ENCODE data around the gene DRC1.
"Not testable (repeated sequence)": the region's sequence is repeated elsewhere in the genome, so short reads cannot be mapped to it uniquely, and the experiment has no call there.

Gene DRC1

DNA sequence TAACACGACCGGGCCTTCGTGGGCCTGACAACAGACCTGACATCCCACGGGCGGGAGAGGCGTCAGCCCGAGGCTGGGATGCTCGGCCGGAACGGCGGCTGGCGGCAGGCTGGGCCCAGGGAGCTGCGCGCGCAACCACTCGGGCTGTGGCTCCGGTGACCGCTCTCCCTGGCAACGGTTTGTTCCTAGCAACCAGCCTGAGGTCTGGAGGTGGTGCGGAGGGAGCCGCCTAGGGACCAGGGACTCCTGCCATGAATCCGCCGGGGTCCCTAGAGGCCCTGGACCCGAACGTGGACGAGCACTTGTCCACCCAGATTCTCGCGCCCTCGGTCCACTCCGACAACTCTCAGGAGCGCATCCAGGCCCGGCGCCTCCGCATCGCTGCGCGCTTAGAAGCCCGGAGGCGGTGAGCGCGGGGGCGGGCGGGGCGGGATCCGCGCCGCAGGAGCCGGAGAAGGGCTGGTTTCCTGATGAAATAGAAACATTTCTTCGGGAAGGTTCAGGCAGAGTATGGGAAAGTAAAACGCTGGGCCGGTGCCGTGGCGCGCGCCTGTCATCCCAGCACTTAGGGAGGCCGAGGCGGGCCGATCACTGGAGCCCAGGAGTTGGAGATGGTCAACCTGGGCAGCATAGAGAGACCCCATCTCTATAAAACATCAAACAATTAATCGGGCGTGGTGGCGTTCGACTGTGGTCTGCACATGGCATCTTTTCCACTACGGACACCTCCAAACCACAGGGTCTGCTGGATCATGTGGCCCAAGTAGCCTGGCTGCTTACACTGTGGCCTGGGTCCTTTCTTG, at the start of gene DRC1:
Gene DRC1, plus strand, starts transcription at position 182 of the 803 bp plus-strand sequence. Its CDS starts 70 bp downstream, at position 252.
- DNase-seq (ENCODE audit: low spot score): no peak

- no peak for DNase-seq (ENCODE audit: low spot score)
Observed at GRCh38 chr2:26352892-26353291, 48.8 kb upstream of the DRC1 start.

DNA sequence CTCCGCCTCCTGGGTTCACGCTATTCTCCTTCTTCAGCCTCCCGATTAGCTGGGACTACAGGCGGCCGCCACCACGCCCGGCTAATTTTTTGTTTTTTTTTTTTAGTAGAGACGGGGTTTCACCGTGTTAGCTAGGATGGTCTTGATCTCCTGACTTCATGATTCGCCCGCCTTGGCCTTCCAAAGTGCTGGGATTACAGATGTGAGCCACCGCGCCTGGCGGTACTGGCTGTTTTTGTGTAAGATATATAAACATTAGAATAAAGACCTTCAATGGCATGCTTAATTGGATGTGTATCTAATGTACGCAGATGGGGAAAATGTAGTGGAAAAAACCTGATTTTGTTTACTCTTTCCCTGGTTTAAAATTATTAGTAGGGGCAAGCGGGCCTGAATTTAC, 47.3 kb upstream of the DRC1 start:
- not testable (repeated sequence) for DNase-seq (ENCODE audit: low spot score)

- DNase-seq (ENCODE audit: low spot score): no peak
Observed at GRCh38 chr2:26355038-26355995, 46.4 kb upstream of the DRC1 start.

GRCh38 chr2:26356111-26356510, 45.6 kb upstream of the DRC1 start:
- no peak for DNase-seq (ENCODE audit: low spot score)

DNA sequence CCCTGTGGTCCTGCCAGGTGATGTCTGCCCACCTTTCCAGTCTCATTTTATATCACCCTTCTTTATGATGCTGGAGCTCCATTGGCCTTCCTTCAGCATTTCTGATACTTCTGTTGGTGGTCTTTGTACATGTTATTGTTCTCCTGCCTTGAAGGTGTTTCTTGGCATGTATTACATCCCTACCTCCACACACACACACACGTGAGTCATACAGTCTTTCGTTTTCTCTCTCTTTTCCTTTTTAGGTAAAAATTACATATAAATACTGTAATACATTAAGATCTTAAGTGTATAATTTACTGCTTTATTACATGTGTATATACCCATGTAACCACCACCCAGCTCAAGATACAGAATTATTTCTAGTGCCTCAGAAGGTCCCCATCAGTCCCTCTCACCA, 44.9 kb upstream of the DRC1 start:
- DNase-seq (ENCODE audit: low spot score): no peak

DNA sequence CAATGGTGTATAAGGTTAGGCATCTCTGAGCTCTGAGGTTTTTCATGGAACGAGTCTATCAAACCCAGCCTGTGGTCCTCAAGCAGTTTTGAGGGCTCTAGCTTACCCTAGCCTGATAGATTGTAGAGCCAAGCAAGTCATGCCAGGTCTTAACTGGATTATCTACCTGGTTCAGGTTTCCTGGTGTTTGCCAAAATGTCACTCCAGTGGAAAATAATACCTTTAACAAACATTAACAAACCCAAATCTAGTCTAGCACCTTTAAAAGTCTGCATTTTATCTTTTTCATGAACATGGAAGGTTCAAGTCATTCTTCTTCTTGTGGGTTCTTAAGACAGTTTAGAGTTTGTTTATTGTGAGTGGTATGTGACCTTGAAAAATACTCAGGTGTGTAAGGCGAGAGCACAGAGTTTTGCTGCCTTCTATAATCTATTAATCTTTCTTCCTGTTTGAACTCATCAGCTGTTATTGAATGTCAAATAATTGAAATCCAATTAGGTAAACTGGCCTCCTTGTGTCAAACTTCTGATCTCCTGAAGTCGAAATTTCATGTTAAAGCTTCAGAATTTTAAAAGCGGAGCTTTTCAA, 41.7 kb upstream of the DRC1 start:
- no peak for DNase-seq (ENCODE audit: low spot score)

DNA sequence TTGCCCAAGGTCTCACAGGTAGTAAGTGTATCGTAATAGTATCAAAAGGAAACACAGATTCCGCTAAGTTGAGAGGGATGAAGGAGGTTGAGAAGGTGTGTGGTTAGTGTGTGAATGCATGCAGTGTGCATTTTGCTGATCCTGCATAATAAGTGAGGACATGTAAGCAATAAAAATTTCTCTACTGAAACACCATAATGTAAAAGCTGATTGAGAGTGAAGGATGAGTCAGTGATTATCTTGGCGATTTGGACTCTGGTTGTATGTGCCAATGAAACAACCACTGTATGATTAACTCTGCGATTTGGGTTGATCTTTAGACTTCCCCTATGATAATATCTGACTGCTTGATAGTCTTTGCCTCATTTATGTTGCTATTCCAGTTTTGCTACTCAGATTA, 38.4 kb upstream of the DRC1 start:
- no peak for DNase-seq (ENCODE audit: low spot score)

DNA sequence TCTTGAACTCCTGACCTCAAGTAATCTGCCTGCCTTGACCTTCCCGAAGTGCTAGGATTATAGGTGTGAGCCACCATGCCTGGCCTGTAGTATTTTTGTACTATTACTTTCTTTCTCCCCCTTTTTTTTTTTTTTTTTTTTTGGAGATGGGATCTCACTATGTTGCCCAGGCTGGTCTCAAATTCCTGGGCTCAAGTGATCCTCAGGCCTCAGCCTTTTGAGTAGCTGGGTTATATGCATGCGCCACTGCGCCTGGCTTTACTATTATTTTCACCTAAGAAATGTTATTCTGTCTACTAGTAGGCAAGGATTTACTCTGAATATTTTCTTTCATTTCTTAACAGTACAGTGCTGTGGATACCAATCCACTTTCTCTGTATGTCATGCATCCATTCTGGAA, 37.8 kb upstream of the DRC1 start:
- no peak for DNase-seq (ENCODE audit: low spot score)

DNA sequence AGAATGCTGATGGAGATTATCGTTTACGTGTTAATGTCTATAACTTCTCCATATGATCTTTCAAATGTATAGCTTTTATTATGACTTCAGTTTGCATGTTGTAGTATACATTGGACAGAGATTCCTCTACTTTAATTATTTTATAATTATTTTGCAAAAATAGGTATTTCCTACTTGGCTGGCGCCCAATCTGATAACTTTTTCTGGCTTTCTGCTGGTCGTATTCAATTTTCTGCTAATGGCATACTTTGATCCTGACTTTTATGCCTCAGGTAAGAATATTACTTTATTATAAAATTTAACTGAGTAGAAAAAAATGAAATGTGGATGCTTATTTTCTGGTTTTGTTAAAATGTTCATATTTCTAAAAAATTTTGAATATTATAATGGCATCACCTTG, 37.1 kb upstream of the DRC1 start:
- DNase-seq (ENCODE audit: low spot score): no peak

DNA sequence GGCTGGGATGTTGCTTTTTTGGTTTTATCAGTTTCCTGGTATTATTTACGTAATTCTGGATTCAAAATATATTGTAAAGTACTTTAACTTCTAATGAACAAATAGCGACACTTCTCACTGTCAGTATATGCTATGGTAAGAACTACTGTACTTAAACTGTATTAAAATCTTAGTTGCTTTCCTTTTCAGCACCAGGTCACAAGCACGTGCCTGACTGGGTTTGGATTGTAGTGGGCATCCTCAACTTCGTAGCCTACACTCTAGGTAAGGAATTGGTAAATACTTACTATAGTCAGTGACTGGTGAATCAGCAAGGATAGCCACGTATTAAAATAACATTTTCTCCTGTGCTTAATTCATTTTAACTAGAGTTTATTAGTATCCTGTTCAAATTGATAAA, 34.8 kb upstream of the DRC1 start:
- DNase-seq (ENCODE audit: low spot score): no peak

DNA sequence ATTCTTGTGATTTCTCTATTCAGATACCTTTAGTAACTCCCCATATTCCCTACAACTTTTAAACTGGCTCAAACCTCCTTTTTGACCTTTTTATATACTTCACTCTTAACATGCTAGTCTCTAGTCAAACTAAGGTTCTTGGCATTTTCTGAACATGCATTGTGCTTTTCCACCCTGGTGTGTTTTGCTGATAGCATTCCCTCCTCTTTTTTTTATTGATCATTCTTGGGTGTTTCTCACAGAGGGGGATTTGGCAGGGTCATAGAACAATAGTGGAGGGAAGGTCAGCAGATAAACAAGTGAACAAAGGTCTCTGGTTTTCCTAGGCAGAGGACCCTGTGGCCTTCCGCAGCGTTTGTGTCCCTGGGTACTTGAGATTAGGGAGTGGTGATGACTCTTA, 32.1 kb upstream of the DRC1 start:
- not testable (repeated sequence) for DNase-seq (ENCODE audit: low spot score)

DNA sequence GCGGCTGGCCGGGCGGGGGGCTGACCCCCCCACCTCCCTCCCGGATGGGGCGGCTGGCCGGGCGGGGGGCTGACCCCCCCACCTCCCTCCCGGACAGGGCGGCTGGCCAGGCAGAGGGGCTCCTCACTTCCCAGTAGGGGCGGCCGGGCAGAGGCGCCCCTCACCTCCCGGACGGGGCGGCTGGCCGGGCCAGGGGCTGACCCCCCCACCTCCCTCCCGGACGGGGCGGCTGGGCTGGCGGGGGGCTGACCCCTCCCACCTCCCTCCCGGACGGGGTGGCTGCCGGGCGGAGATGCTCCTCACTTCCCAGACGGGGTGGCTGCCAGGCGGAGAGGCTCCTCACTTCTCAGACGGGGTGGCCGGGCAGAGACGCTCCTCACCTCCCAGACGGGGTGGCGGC, 30.8 kb upstream of the DRC1 start:
- DNase-seq (ENCODE audit: low spot score): not testable (repeated sequence)

GRCh38 chr2:26376799-26377198, 24.9 kb upstream of the DRC1 start:
- no peak for DNase-seq (ENCODE audit: low spot score)

DNA sequence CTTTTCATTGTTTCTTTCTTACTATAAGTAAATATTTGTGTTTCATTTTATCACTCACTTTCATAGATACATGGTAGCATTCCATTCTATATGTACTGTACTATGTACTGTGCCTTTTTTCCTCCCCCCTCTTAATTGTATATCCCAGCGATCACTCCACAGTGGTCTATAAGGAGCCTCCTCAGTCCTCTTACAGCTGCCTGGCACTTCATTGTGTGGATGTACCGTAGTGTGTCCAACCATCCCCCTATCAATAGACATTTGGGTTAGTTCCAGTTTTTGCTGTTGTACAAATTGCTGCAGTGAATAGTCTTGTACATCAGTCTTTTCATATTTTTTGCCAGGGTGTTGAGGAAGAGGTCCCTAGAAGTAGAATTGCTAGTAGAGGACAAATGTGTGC, 21.4 kb upstream of the DRC1 start:
- no peak for DNase-seq (ENCODE audit: low spot score)

GRCh38 chr2:26382564-26382963, 19.2 kb upstream of the DRC1 start:
- DNase-seq (ENCODE audit: low spot score): no peak

DNA sequence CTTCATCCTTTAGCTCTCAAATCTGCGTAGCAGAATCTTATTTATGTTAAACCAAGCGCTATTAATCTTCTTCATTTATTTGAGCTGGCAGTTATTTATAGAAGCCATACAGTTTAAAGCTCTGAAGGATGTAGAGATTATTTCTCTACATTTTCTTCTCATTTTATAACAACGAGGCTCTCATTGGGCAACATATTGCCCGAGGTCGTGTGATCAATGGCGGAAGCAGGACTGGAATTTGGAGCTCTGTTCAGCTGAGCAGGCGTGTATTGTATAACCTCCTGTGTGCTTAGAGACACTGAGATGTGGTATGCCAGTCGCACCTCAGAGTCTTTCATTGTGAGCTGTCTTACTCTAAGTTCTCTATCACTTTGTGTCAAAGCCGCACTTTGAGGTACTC, 17.5 kb upstream of the DRC1 start:
- DNase-seq (ENCODE audit: low spot score): no peak

DNA sequence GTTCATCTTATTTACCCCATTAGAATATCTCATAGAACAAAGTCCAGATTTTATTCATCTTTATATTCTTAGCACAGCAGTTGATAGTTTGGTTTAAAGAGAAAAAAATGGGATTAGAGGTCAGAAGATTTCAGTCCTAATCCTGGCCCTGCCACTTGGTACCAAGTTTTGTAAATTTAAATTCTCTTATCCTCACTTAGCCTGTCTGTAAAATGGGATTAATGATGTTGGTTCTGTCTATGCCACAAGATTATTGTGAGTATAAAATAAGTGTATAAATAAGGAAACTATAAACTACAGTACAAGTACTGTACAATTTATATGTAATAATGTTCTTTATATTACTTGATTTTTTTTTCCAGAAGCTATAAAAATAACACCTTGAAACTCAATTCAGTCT, 17.1 kb upstream of the DRC1 start:
- no peak for DNase-seq (ENCODE audit: low spot score)

GRCh38 chr2:26387189-26387588, 14.5 kb upstream of the DRC1 start:
- no peak for DNase-seq (ENCODE audit: low spot score)

- no peak for DNase-seq (ENCODE audit: low spot score)
Observed at GRCh38 chr2:26394694-26395093, 7.0 kb upstream of the DRC1 start.

GRCh38 chr2:26395394-26395793, 6.3 kb upstream of the DRC1 start:
- no peak for DNase-seq (ENCODE audit: low spot score)

DNA sequence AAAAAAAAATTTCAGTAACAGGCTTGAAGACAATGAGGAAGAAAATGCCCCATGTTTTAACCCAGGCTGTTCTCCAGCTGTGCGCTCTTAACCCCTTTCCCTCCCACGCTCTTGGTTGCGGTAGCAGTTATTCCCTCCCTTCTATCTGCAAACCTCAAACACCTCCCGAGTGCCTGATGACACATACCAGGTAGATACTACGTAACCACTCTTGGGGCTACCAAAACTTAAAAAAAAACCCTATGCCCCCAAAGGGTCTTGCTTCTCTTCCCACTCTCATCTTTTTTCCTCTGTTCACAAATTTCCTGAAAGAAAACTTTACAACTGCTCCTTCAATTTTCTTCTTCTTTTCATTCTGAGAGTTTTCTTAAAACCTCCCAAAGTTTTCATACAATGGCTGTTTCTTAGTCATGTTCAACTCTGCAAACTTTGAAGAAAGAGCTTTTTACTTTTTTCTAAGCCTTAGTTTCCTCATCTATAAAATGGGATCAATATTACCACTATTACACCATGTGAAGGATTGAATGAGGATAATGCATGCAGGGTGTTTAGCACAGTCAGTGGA, 4.9 kb upstream of the DRC1 start:
- no peak for DNase-seq (ENCODE audit: low spot score)

Data from NAMALWA (cell line).